A673 (cell line): Measurements from ENCODE around the gene RBMS1.

Experiments used
- CTCF ChIP-seq: fragments of 300-800, 200-600 bp; sonication (generic); conservative IDR thresholded peaks from 2 replicates; pipeline ENCODE4 v1.5.1; 2017; ENCODE audit warnings: low read depth, mild to moderate bottlenecking, antibody characterized with exemption, low read length, moderate library complexity, mixed read lengths
- EZH2 ChIP-seq: fragments of 200-600 bp; sonication (generic); IDR thresholded peaks from 2 replicates; pipeline ENCODE4 v1.6.1; 2017; ENCODE audit warnings: borderline replicate concordance, low read depth, mild to moderate bottlenecking, mixed read lengths, antibody characterized with exemption, low read length; ENCODE audit not compliant: poor library complexity, severe bottlenecking

GRCh38 chr2:160349306-160349705, 144.3 kb downstream of the RBMS1 start:
- TF ChIP-seq CTCF (no peak), EZH2 (no peak)
